Fibroblast of lung (primary cell): ENCODE measurements around the gene PSMA5.

Source experiments
- EZH2 ChIP-seq: IDR thresholded peaks from 2 replicates; pipeline ENCODE4 v1.5.1; 2012; ENCODE audit warnings: low read length, control low read depth, mild to moderate bottlenecking; ENCODE audit errors: missing control alignments
- TF ChIP-seq, protein P1 (sequence below), 2 donors: IDR thresholded peaks in 1 of 2; conservative IDR thresholded peaks in 1 of 2; 1 replicate in 1 of 2; 2 replicates in 1 of 2; pipeline ENCODE4 v1.5.1; 2011 to 2012; ENCODE audit warnings: low read length in 2 of 2, control low read depth in 1 of 2, inconsistent platforms in 1 of 2, low read depth in 1 of 2, mild to moderate bottlenecking in 1 of 2

DNA sequence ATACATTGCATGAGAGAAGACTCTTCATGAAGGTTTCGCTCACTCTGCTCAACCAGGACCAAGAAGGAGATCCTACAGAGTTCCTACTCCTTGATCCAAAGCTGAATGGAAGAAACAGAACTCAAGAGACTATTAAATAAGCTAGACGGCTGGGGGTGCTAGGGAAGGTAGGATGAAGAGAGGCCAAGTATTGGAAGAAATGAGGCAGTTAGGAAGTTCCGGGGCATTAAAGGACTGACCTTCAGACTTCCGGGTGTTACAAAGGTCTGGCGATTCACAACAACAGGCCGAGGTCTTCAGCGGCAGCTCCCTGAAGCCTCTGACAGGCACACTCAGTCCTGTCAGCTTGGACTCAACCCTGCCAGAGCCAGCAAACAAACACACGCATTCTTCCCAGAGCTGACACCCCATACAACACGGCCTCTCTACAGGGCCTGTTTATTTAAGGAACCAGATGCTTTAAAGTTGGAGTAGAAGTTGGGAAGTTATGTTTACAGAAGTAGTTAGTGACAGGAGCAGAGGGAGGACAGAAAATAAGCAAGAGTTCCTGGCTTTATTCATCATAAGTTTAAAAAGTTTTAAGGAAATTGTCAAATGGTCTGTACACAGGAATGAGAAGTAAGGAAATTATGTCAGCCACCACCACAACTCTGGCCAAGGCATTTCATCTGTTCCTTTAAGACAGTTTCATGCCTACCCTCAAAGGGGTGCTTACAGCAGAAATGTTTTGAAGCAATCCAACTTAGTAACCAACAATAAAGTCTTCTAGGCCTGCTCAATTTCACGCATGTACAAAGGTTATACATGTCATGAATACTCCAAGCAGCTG is 33.2 kb downstream of the PSMA5 start:
- TF ChIP-seq, protein P1, sequence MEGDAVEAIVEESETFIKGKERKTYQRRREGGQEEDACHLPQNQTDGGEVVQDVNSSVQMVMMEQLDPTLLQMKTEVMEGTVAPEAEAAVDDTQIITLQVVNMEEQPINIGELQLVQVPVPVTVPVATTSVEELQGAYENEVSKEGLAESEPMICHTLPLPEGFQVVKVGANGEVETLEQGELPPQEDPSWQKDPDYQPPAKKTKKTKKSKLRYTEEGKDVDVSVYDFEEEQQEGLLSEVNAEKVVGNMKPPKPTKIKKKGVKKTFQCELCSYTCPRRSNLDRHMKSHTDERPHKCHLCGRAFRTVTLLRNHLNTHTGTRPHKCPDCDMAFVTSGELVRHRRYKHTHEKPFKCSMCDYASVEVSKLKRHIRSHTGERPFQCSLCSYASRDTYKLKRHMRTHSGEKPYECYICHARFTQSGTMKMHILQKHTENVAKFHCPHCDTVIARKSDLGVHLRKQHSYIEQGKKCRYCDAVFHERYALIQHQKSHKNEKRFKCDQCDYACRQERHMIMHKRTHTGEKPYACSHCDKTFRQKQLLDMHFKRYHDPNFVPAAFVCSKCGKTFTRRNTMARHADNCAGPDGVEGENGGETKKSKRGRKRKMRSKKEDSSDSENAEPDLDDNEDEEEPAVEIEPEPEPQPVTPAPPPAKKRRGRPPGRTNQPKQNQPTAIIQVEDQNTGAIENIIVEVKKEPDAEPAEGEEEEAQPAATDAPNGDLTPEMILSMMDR (conservative IDR thresholded peaks at IDR 0.05 in 1 of 2, IDR thresholded peaks at IDR 0.05 in 1 of 2; ENCODE audit: low read depth in 1 of 2, low read length in 2 of 2) = no peak
- TF ChIP-seq EZH2 = no peak
